G401.6 (cell line): ENCODE data around the gene MED4.
A peak's percentile ranks its signal among the peaks of the same experiment; 100 is the strongest.
"Not testable (repeated sequence)": the region's sequence is repeated elsewhere in the genome, so short reads cannot be mapped to it uniquely, and the experiment has no call there.

Experiments used
- FAIRE-seq: peaks from 2 replicates; lab custom pipeline; 2012; peaks lifted over from hg19 to GRCh38; lab: Jason Lieb, UNC

MED4 gene

DNA sequence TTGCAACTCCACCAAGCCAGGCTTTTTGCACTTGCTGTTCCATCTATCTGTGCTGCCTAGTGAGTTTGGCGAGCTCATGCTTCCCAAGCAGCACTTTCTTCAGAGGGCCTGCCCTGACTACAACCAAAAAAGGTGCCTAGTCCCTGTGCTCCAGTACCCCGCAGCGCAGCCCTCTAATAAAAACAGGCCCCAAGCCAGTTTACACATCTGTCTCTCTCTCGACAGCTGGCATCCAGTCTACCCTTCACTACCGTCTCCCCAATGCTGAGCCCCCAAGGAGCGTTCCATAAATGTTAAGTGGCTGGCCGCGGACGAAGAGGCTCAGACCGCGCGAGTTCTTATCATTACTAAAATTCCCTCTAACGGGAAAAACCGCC, 512 bp downstream of the MED4 start:
- no peak for FAIRE-seq

DNA sequence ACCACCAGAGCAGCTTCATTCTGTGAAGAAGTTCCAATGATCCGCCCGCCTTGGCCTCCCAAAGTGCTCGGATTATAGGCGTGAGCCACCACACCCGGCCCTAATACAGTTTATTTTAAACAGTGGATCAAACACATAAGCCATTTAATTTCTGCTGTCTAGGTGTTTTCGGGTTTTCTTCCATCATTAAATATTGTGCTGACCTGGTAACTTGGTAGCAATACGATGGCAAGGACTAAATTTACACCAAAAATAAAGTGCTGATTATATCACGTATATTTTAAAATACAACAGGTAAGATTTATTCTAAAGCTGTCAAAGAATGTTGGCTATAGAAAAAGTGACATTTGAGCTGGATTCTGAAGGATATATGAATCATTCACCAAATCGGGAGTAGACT, 1.3 kb downstream of the MED4 start:
- no peak for FAIRE-seq

DNA sequence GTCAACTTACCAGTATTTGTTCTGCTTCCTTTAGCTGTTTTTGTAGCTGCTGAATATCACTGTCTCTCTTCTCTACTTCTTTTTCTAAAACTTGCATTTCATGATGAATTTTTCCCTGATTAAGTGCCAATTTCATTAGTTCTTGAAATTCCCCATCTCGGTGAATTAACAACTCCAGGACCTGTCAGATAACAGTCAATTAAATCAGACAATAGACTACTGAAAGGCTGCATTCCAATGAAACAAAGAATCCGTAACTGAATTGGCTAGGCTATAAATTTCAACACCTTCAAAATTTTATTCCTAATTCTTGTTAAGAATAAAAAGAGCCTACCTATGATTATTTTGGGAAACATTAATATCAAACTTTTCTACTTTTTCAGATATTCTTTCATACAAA, 8.6 kb downstream of the MED4 start:
- FAIRE-seq, result no peak

DNA sequence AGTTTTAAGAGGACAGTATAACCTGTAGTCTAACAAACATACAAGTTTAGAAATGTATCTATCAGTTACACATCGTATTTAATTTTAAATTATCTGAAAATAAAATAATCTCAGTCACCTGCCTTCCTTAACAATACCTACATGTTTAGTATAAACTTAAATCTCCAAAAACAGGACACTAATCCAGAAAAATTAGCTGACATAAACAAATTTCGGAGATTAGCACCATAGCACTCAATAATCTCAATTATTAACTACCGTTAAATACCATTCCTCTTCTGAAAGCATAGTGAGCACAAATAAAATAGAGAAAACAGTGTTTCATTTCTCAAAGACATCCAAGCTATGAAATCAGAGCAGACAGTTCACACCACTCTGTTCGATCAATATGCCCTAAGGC, 13.2 kb downstream of the MED4 start:
- no peak for FAIRE-seq

DNA sequence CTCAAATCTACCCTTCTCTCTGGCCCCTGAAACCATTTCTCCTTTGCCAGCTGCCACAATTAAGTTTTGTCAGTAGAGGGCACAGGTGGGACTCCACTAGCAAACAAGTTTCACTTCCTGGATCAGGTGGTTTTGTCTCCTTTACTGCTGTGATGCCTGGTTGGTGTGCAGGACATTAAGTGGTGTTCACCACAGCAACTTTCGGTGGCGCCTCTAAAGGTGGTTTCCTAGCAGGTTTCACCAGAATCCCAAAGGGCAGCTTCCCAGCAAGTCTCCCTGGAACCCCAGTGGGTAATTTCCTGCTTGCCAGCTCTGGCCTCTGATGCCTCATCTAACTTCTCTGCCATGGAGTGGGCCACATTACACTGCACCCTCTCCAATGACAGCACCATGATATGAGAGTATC, 16.6 kb downstream of the MED4 start:
- FAIRE-seq, result no peak

DNA sequence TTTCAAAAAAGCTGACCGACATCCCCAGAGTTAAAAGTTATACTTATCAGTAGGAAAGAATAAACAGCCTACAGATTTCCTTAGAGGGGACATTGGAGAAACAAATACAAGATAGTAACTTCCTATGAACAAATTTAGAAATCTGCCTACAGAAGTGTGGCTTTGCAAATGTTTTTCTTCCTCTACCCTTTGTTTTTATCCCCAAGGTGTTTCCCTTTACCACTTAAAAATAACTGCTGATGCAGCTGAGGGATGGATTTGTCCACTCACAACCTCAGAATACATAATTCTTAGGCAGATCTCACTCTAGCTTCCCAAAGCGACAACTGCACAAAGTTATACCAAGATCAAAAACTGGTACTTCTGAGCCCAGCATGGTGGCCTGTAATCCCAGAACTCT, 20.9 kb downstream of the MED4 start:
- FAIRE-seq, result no peak

DNA sequence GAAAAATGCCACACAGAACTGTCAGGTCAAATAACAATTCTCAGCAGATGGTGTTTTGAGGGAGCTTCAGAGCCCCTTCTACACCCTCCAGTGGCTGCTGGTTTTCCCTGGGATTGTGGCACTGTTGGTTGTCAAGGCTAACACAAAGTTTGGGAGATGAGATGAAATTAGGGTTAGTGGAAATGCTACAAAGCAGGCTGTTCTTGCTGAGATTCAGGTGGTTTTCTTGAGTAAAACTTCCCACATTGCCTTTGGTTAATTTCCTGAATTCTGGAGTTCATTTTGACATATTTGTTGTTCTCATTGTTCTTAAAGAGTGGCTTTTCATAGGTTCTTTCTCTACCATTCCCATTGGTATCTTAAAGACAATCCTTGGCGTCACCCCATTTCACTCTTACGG, 22.1 kb downstream of the MED4 start:
- no peak for FAIRE-seq

DNA sequence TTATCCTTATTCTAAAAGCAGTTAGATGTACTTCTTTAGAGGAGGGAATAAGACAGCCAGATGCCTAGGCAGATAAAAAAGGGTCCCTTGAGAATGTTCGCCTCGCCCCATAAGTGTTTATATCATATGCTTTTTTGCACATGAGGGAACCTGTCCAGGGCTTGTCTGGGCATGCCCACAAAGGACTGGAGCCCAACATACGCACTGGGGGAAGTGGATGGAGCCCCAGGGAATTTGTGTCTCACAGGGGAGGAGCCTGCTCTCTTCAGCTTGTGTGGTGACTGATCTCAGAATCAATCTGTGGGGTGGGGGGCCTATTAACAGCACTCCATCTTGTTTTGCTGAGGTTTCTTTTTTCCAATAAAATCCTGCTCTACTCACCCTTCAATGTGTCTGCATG, 22.6 kb downstream of the MED4 start:
- no peak for FAIRE-seq

DNA sequence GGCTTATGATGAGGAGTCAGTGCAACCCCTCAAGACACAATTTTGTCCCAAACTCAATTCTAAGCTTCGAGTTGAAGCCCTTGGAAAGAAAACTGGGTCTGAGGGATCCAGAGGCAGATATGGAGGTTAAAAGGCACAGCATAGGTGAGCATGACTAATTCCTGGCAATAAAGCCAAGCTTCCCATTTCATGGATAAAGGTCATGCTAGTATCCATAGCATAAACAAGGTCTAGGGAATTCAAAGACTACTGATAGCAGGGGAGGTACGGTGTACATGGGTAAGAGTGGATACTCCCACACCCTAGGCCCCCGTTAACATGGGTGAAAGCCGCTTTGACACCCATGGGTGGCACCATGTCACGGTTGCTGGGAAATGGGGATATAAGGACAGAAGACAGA, 24.0 kb downstream of the MED4 start:
- FAIRE-seq, result no peak

DNA sequence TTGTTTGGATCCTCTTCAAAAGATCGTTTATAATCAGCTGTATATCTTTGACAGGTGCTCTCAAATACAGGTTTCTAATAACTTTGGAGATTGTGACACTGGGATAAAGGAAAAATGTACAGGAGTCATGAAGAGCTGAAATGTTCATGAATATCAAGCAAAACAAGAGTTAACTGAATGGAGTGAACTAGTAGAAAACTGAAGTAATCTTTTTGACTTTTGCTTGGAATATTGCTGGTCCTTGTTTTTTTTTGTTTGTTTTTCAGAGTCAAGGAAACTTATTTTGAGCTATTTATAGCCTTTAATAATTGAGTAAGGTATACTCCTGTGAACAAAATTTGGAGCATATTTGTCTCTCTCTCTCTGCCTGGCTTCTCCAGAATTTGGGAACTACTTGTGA, 25.3 kb downstream of the MED4 start:
- peak; percentile 21 for FAIRE-seq

DNA sequence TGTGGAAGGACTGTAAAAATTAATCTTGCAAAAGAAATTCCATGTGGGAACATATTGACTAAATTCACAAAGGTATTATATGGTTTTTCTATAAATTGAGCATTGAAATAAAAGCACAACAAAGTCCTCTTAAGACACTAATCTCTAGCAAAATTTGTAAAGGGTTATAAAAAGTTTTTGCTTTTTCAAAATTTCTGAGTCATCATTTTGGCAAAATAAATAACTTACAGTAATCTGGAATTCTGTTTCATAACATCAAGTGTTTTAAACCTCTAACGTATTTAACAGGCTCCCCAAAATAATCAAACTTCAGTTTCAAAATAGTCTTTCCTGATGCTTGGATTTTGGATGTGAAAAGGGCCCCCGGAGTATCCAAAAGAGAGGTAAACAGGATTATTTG, 26.0 kb downstream of the MED4 start:
- peak; percentile 45 for FAIRE-seq

DNA sequence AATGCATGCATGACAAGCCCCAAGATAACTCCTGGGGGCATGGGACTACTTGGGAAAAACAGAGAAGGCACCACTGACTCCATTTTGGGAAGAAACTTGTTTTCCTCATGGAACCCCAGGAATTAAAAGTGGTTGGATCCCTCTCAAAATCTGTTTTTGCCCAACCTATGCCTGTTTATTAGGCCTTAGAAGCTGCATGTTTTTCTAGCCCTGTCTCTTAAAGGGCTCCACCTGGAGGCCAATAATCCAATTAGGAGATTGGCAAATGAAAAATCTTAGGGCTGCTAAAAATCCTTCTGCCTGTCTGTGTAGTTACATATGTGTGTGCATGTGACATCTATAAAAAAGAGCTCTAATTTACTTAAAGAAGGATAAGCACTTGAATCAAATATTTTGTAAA, 26.9 kb downstream of the MED4 start:
- FAIRE-seq, result no peak

DNA sequence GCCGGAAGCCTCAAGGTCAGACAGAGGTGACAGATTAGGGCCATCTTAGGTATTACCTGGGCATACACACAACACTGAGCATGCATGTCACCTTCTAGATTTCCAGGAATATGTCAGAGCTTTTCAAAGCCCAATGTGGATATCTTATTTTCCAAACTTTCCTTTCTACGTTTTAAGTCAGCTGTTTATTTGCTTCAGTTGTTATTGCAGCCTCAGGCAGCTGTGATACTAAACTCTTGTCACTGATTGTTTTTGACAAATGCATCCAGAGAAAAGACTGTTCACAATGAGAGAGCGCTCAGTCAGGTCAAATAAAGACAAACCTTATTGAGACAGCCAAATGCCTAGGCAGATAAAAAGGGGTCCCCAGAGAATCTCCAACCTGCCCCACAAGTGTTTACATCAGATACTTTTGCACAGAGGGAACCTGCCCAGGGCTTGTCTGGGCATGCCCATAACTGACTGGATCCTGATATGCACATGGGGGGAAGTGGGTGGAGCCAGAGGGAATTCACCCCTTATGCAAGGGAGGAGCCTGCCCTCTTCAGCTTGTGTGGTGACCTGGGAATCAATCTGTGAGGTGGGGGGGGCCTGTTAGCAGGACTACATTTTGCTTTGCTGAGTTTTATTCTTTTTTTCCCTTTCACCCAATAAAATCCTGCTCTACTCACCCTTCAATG, 28.5 kb downstream of the MED4 start:
- no peak for FAIRE-seq

DNA sequence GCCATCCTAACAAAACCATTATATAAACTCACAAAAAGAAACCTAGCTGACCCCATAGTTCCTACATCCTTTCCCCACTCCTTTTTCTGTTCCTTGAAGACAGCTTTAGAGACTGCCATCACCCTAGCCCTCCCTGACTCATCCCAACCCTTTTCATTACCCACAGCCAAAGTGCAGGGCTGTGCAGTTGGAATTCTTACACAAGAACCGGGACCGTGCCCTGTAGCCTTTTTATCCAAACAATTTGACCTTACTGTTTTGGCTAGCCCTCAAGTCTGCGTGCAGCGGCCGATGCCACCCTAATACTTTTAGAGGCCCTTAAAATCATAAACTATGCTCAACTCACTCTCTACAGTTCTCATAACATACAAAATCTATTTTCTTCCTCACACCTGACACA, 35.0 kb downstream of the MED4 start:
- not testable (repeated sequence) for FAIRE-seq

DNA sequence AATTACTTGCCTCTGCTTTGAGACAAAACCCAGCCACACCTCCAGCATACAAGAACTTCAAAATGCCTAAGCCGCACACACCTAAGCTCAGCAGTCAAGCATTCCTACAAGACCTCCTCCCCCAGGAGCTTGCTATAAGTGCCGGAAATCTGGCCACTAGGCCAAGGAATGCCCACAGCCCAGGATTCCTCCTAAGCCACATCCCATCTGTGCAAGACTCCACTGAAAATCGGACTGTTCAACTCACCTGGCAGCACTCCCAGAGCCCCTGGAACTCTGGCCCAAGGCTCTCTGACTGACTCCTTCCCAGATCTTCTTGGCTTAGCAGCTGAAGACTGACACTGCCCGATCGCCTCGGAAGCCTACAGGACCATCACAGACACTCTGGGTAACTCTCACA, 36.4 kb downstream of the MED4 start:
- FAIRE-seq, result not testable (repeated sequence)

DNA sequence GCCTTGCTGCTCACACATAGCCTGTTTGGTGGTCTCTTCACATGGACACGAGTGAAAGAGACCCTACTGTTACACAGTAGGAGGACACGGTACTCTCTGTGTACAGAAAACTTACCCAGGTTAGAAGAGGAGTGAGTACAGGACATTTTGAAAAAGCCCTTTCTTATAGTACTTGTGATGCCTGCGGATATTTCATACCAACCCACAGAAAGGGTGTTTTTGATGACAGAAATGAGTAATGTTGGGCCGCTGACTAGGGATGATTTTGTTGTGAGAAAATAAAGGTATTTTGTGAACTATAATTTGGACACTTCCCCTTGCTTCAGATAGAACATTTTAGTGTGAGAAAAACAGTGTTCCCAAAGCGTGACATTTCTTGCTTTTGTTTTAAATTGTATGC, 39.2 kb downstream of the MED4 start:
- no peak for FAIRE-seq

DNA sequence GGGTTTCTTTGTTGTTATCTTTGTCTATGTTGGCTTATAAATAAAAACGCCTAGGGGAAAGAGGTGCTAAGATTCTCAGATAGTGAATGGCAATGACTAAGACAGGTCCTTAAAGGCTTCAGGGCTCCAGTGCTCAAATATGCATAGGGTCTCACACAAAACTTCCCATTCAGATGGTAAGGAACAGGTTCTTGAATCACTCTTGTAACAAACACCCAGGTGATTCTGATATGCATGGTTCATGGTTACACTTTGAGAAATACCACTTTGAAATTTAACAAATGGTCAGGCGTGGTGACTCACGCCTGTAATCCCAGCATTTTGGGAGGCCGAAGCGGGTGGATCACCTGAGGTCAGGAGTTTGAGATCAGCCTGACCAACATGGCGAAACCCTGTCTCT, 40.3 kb downstream of the MED4 start:
- FAIRE-seq, result no peak

DNA sequence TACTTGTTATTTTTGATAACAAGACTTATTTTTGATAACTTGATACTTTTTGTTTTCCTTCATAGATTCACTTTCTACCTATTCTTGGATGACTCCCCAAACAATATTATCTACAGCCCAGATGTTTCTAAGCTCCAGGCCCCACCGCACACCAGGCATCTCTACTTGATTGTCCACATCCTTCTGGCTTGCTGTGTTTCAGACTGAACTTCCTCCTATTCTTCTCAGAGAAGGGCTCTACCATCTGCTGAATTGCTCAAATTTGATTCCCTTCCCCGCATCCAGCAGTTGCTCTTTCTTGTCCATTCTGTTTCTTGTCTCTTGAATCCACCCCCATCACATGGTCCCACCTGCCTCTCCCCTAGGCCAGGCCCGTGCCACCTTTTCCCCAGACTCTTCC, 44.4 kb downstream of the MED4 start:
- FAIRE-seq, result no peak

DNA sequence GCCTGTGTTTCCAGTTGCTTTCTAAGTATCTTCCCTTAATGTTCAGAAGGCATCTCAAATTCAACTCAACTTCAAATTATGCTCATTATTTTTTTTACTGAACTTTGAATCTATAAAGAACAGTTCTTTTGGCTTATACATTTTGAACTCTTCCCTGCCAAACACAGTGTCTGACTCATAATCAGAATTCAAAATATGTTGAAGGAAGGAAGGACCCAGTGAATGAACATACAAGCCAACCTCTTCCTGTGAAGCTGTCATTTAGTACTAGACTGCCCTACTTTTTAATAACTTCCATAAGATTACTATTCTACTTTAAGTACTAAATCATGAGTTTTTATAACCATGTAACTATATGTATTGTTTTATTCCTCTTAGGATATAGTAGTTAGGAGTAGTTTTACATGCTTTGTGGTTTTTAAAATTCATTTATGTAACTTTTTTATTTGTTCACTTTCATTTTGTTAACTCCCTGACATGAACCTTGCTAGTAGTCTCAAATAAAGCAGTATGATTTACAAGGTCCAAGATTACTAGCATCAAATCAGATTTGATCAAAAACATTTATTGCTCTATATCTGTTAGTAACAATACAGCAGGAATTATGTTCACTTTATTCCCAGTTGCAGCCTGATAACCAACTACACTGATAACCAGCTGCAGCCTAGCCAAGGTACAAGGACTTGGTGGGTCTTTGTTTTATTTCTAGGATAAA, 51.0 kb downstream of the MED4 start:
- FAIRE-seq, result peak; percentile 40

DNA sequence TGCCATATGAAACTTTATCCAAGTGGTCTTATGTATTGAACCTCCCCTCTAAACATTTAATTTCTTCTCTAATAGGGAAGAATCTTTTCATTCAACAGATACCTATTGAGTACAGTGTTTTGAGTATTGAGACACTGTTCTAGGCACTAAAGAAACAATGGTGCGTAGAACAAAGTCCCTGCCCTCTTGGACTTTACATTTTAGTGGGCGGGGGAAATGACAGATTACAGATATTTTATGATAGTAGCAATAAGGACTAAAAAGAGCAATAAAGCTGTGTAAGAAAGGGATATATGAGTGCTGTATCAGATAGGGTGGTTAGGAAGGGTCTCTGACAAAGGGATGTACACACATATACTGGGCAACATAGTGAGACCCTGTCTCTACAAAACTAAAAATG, 52.0 kb downstream of the MED4 start:
- no peak for FAIRE-seq

DNA sequence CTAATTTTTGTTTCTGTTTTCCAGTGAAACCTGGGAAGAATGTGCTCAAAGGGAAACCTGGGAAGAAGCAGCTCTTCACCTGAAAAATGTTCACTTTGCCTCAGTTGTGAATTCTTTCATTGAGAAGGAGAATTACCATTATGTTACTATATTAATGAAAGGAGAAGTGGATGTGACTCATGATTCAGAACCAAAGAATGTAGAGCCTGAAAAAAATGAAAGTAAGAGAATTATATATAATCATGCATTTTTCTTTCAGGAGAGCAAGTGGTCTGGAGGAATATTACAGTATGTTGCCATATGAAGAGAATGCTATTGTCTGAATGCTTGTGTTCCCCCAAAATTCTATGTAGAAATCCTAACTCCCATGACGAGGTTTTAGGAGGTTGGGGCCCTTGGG, 54.0 kb downstream of the MED4 start:
- FAIRE-seq, result no peak

DNA sequence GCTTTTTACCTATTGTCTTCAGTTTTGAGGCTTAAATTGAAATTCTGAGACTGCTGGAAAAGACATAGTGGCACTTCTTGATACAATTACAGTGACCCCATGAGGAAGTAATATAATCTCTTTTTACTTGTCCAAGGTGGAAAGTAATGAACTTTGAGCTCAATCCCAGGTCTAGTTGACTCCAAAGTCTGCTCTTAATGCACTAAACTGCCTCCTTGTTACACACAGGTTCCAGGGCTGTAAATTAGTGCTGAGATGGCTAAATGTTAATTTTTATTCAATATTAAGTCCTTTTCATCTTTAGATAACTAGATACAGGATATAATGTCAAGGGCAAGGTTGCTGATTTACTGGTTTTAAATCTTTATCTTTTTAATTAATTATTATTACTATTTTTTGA, 54.9 kb downstream of the MED4 start:
- FAIRE-seq, result no peak

DNA sequence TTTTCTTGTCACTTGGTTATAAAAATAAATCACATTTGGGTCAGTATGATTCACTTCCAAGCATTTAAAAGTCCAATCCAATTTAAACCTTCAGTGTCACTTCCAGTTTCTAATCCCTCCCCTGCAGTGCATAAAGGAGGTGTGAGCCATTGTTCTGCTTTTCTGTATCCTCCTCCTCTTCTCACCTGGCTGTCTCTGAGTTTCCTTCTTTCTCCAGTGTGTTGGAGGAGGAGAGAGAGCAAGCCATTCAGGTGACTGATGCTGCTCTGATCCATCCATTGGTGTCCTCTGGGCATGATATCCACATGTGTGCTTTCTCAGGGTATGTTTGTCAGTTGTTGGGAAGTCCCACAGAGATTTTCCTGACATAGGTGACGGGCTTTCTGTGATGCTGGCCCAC, 56.1 kb downstream of the MED4 start:
- FAIRE-seq, result no peak
